Calu3 (cell line): ENCODE results near the gene TBC1D22B. TPM values are rescaled to one million over a fixed set of nuclear protein-coding genes. Genes with fewer than 3 reads are reported as not detected.

Source experiments
- BruUV-seq: library from RNA; stranded (reverse); fragments of 400-500 nt; replicated peaks from 2 replicates; lab custom pipeline; 2021; lab: Mats Ljungman, UMichigan
- CTCF ChIA-PET: fragments of 300-600 bp; sonication (Branson Sonifier 250); formaldehyde crosslinking; loops from one replicate; lab custom pipeline; 2022; ENCODE audit warnings: antibody characterized with exemption; lab: Charles Lee
- DNase-seq: peaks from one replicate; pipeline ENCODE4 v3.0.0; 2022
- H3K27ac Mint-ChIP-seq: one replicate; pipeline ENCODE4 v1.8.0; 2022; ENCODE audit warnings: mixed read lengths; ENCODE audit not compliant: unreplicated experiment
- H3K27me3 Mint-ChIP-seq: one replicate; pipeline ENCODE4 v1.8.0; 2022; ENCODE audit warnings: mixed read lengths; ENCODE audit not compliant: unreplicated experiment
- H3K36me3 Mint-ChIP-seq: one replicate; pipeline ENCODE4 v1.8.0; 2022; ENCODE audit warnings: mild to moderate bottlenecking, moderate library complexity, mixed read lengths; ENCODE audit not compliant: insufficient read depth, unreplicated experiment
- H3K4me1 Mint-ChIP-seq: one replicate; pipeline ENCODE4 v1.8.0; 2022; ENCODE audit warnings: mild to moderate bottlenecking, low read depth, mixed read lengths; ENCODE audit not compliant: unreplicated experiment
- H3K4me3 Mint-ChIP-seq: one replicate; pipeline ENCODE4 v1.8.0; 2022; ENCODE audit warnings: mild to moderate bottlenecking, low read depth, moderate library complexity, mixed read lengths; ENCODE audit not compliant: unreplicated experiment
- H3K9me3 Mint-ChIP-seq: one replicate; pipeline ENCODE4 v1.8.0; 2022; ENCODE audit warnings: low read depth, mixed read lengths; ENCODE audit not compliant: unreplicated experiment
- CTCF ChIP-seq: fragments of 200-600 bp; IDR thresholded peaks from one replicate; pipeline ENCODE4 v1.8.0; 2022; ENCODE audit warnings: antibody characterized with exemption; ENCODE audit not compliant: unreplicated experiment
- intact Hi-C: fragments of 100-400 bp; cut with micrococcal nuclease; formaldehyde crosslinking; loops from one replicate; pipeline ENCODE4 v1.10.0; 2022; ENCODE audit not compliant: unreplicated experiment
- total RNA-seq: library from RNA; stranded (reverse); gene quantifications from 2 replicates; pipeline ENCODE4 v1.2.3, GENCODE V29; 2022

The TBC1D22B gene
- total RNA-seq, 1 experiment from 2014 or later = 14.6 TPM

DNA sequence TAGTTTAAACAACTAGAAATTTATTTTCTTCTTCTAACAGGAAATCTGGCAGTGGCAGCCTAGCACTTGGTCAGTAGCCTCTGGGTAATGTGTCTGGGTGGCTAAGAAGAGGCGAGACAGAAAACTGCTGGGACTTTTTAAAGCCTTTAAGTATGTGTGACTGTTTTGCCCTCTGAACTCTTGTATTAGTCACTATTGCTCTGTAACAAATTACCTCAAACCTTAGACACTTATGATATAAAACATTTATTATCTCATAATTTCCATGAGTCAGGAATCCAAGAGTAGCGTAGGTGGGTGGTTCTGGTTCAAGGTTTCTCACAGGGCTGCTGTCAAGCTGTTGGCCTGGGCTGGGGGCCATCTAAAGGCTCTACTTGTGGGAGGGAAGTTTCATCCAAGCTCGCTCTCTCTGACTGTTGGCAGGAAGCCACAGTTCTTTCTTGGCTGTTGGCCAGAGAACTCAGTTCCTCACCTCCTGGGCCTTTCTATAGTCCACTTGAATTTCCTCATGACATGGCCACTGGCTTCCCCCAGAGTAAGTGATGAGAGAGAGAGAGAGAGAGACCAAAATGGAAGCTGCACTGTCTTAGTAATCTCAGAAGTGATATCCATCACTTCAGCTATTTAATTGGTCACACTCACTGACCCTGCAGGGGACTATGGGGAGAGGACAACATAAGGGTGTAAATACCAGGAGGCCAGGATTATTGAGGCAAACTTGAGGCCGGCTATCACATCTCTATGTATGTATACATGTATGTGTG lies 17.4 kb upstream of the TBC1D22B start:
- TSS peak; percentile 71 for BruUV-seq
- peak; percentile 91 for DNase-seq
- no peak for TF ChIP-seq CTCF
- CTCF ChIA-PET = interaction anchor here (0.6 to 1.4 kb wide), 8 partner anchors 11 to 625 kb away, joined by 3 to 5 read pairs (median 3); no protein-coding TSS in a partner anchor
- intact Hi-C loops = no loop called here
- H3K27ac Mint-ChIP-seq = peak overlapping the region; percentile 99
- peaks cover 38% of the 10 kb centered on the region for H3K36me3 Mint-ChIP-seq
- peak overlapping the region; percentile 39 for H3K4me3 Mint-ChIP-seq
- no peaks in the 10 kb centered on the region for H3K9me3 Mint-ChIP-seq
- H3K4me1 Mint-ChIP-seq = peaks cover 70% of the 10 kb centered on the region
- H3K27me3 Mint-ChIP-seq = no peaks in the 10 kb centered on the region

DNA sequence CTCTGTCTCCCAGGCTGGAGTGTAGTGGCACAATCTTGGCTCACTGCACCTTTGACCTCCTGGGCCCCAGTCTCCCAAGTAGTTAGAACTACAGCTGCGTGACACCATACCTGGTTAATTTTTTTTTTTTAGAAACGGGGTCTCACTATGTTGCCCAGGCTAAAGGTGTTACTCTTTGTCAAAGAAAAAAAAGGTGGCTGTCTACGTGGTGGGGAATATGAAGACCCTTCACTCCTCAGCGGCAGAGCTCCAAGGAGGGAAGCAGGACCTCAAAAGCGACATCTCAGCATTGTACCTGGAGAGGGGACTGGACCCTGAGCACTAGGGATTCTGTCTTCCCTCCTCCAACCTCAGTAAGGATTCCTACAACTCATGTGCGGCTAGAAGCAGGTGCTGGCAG lies 16.4 kb upstream of the TBC1D22B start:
- H3K36me3 Mint-ChIP-seq = peaks cover 38% of the 10 kb centered on the region
- H3K4me1 Mint-ChIP-seq = peaks cover 80% of the 10 kb centered on the region
- no peaks in the 10 kb centered on the region for H3K27me3 Mint-ChIP-seq
- no peak for TF ChIP-seq CTCF
- BruUV-seq = no TSS peak
- CTCF ChIA-PET = interaction anchor here (0.7 kb wide), 1 partner anchor 111 kb away, joined by 6 read pairs; no protein-coding TSS in a partner anchor
- intact Hi-C loops = no loop called here
- H3K9me3 Mint-ChIP-seq = peaks cover 2% of the 10 kb centered on the region
- H3K27ac Mint-ChIP-seq = peak overlapping the region; percentile 100
- H3K4me3 Mint-ChIP-seq = no peak overlapping the region
- no peak for DNase-seq

- no peak for DNase-seq
- Mint-ChIP-seq H3K27me3 (no peaks in the 10 kb centered on the region), H3K9me3 (peaks cover 2% of the 10 kb centered on the region), H3K27ac (peak overlapping the region; percentile 100), H3K4me1 (peaks cover 79% of the 10 kb centered on the region), H3K4me3 (peak overlapping the region; percentile 47), H3K36me3 (peaks cover 38% of the 10 kb centered on the region)
- CTCF ChIA-PET = interaction anchor here (0.6 to 1.5 kb wide), 8 partner anchors 16 to 112 kb away, joined by 3 to 9 read pairs (median 4); partner anchors contain the start of genes PIM1, TBC1D22B and TMEM217
- BruUV-seq = TSS peak; percentile 49
- intact Hi-C loops = no loop called here
- TF ChIP-seq CTCF = no peak
These were observed 15.7 kb upstream of the TBC1D22B start for GRCh38 chr6:37241775-37242428.

GRCh38 chr6:37242429-37243052 lies 15.0 kb upstream of the TBC1D22B start:
- peak; percentile 71 for DNase-seq
- H3K27me3 Mint-ChIP-seq = no peaks in the 10 kb centered on the region
- H3K4me3 Mint-ChIP-seq = peak overlapping the region; percentile 47
- peak overlapping the region; percentile 100 for H3K27ac Mint-ChIP-seq
- intact Hi-C loops = no loop called here
- CTCF ChIA-PET = interaction anchor here (0.6 to 1.5 kb wide), 9 partner anchors 10 to 270 kb away, joined by 3 to 9 read pairs (median 4); partner anchors contain the start of genes PIM1, TBC1D22B and TMEM217
- H3K9me3 Mint-ChIP-seq = peaks cover 2% of the 10 kb centered on the region
- H3K4me1 Mint-ChIP-seq = peaks cover 73% of the 10 kb centered on the region
- TF ChIP-seq CTCF = no peak
- H3K36me3 Mint-ChIP-seq = peaks cover 38% of the 10 kb centered on the region
- BruUV-seq = no TSS peak
